Gastroesophageal sphincter (tissue), 3 donors: ENCODE measurements around the gene VPS13D.

ENCODE experiments used
- CTCF ChIP-seq, 4 experiments: fragments of 200-600 bp in 2 of 4; fragments of 450-650 bp in 2 of 4; sonication (generic) in 1 of 4; IDR thresholded peaks; one replicate each; pipeline ENCODE4 v1.5.1; 2017 to 2019; ENCODE audit warnings: antibody characterized with exemption in 4 of 4, mild to moderate bottlenecking in 2 of 4, moderate library complexity in 2 of 4
- POLR2A ChIP-seq, 2 donors: fragments of 450-650 bp; IDR thresholded peaks; one replicate each; pipeline ENCODE4 v1.6.1; 2017; ENCODE audit warnings: antibody characterized with exemption in 2 of 2, mild to moderate bottlenecking in 2 of 2, moderate library complexity in 1 of 2
- POLR2AphosphoS5 ChIP-seq: sonication (generic); formaldehyde crosslinking; IDR thresholded peaks from one replicate; pipeline ENCODE4 v1.6.1; 2017; ENCODE audit warnings: antibody characterized with exemption

- no peak for TF ChIP-seq POLR2AphosphoS5
- no peak for TF ChIP-seq CTCF (IDR thresholded peaks at IDR 0.05)
- TF ChIP-seq POLR2A (IDR thresholded peaks at IDR 0.05), result no peak
Measured at GRCh38 chr1:12353981-12354380, 124.2 kb downstream of the VPS13D start.
